ENCODE results near the gene CACNG8. TPM values are rescaled to one million over a fixed set of nuclear protein-coding genes. Genes with fewer than 3 reads are reported as not detected.
"Not testable (repeated sequence)": the region's sequence is repeated elsewhere in the genome, so short reads cannot be mapped to it uniquely, and the experiment has no call there.

Gene CACNG8
- total RNA-seq, 1 donor from 2014 or later = 4.1 TPM

DNA sequence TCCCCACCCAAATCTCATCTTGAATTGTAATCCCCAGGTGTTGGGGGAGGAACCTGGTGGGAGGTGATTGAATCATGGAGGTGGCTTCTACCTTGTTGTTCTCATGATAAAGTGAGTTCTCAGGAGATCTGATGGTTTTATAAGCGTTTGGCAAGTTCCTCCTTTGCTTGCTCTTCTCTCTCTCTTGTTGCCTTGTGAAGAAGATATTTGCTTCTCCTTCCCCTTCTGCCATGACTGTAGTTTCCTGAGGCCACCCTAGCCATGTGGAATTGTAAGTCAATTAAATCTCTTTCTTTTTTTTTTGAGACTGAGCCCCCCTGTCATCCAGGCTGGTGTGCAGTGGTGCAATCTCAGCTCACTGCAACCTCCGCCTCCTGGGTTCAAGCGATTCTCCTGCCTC lies 66.6 kb downstream of the CACNG8 start:
- DNase-seq (ENCODE audit: low spot score in 2 of 2) (no peak), FAIRE-seq (no peak)

DNA sequence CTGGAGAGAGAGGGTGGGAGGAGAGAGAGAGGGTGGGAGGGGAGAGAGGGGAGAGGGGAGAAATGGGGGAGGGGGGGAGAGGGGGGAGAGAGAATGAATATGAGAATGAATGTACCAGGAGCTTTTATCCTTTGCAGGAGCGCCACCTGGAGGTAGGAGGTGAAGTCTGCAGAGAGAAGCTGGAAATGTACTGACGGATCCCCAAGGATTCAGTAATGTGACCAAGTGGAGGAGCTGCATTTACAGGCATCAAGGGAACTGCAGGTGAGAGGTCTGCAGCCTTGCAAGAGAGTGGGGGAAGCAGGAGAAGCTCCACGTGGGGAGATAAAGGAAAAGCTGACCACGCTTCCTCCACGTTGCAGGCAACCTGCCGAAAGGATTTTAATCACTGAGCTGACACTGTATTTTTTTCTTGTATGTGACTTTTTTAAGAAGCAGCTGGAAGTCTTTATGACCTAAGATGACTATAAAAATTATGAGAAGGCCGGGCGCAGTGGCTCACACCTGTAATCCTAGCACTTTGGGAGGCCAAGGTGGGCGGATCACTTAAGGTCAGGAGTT lies 67.3 kb downstream of the CACNG8 start:
- FAIRE-seq (no peak), DNase-seq (ENCODE audit: low spot score in 2 of 2) (peak in 1 of 2 donors; percentile 47)

DNA sequence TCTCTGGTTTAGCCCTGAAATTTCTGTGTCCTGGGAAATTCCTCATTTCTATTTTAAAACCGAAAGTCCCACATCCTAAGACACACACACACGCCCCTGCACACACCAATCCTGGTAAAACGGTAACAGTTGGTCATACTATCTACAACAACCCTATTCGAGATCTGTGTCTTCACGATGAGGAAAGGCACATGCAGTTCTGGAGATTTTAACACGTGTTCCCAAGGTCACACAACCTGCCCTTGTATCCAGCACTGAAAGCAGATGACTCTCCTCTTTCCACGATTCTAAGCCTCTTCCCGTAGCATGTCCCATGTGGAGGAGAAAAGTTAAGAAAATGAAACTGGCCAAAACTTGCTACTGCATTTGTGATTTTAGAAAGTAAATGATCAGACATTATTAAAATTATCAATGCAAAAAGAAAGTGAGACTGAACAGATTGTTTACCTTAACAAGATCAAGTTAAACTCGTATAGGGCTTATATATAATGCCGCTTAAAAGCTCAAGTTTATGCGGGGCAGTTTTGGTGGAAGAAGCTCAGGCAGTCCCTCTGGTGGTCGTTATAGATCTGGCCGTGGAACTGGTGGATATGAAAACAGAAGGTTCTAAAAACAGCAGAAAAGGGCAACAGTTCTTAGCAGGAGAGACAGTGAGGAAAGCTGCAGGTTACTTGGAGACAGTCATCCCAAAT lies 68.3 kb downstream of the CACNG8 start:
- no peak for FAIRE-seq
- no peak for DNase-seq (ENCODE audit: low spot score in 2 of 2)

DNA sequence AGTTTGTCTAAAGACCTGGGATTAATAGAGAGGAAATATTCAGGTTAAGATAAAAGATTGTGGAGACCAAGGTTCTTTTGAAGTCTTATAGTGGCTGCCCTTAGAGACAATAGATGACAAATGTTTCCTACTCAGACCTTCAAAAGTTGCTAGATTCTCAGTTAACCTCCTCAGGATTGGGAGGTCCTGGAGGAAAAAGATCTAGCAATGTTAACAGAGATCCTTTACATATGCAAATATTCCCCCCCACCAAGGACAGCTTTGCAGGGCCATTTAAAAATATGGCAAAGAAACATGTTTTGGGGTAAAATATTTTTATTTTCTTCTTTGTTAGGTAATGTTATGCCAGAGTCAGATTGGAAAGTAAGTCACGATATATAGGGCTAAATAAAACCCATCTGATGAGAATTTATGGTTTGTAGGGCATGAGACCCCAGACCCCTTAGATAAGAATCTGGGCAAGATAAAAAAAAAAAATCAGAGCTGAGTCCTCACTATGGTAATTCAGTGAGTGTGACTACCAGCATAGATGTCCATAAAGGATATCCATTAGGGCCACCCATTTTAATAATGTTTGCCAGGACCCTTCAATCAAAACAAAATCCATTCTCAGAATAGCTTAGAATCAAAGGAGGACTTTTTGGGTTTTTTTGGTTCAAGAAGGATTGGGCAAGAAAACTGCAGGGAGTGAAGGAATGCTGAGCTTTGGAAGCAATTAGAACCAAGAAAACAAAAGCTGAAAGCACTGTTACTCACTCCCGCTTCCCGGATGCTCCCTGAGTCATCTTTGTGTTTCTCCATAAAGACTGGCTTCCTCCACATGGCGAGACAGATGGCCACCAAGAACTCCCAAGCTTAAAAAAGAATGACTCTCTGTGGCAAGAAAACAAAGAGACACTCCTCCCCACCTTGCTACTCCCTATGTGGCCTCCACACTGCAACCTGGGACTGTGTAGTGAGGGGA lies 72.8 kb downstream of the CACNG8 start:
- FAIRE-seq (no peak), DNase-seq (ENCODE audit: low spot score in 2 of 2) (peak in 1 of 2 donors; percentile 35)

DNA sequence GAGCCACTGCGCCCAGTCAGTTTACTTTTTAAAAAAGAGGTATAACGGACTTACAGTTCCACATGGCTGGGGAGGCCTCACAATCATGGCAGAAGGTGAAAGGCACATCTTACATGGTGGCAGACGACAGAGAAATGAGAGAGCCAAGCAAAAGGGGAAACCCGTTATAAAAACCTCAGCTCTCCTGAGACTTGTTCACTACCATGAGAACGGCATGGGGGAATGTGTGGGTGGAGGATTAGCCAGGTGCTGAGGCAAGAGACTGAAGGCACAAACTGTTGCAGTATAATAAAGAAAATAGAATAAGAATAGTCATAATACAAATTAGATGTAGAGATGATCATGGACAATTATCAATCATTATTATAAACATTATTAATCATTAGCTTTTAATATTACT lies 73.8 kb downstream of the CACNG8 start:
- not testable (repeated sequence) for FAIRE-seq; DNase-seq (ENCODE audit: low spot score in 2 of 2)

Small RNAs within 50 kb of the gene (small RNA-seq; reads per million reads assigned to genes)
- gene AC012314.20 = not detected

Other genes starting within 250 kb of the CACNG8 start
- gene NLRP12, start 138.6 kb upstream of the CACNG8 start, total RNA-seq = under 0.01 TPM
- 2.4 TPM for gene MYADM, start 95.1 kb upstream of the CACNG8 start, total RNA-seq
- gene PRKCG, start 80.7 kb upstream of the CACNG8 start, total RNA-seq = 1.2 TPM
- gene CACNG7, start 53.7 kb upstream of the CACNG8 start, total RNA-seq = 4.9 TPM
- gene CACNG6, start 28.7 kb downstream of the CACNG8 start, total RNA-seq = under 0.01 TPM
- gene VSTM1, start 101.0 kb downstream of the CACNG8 start, total RNA-seq = not detected
- not detected for gene TARM1, start 118.4 kb downstream of the CACNG8 start, total RNA-seq
- gene OSCAR, start 137.9 kb downstream of the CACNG8 start, total RNA-seq = not detected
- gene NDUFA3, start 139.9 kb downstream of the CACNG8 start, total RNA-seq = 9.4 TPM
- 6.5 TPM for gene TFPT, start 152.7 kb downstream of the CACNG8 start, total RNA-seq
- 25.3 TPM for gene PRPF31, start 152.8 kb downstream of the CACNG8 start, total RNA-seq
- 3.7 TPM for gene CNOT3, start 174.8 kb downstream of the CACNG8 start, total RNA-seq
- 7.3 TPM for gene LENG1, start 196.8 kb downstream of the CACNG8 start, total RNA-seq
- not detected for gene TMC4, start 210.2 kb downstream of the CACNG8 start, total RNA-seq
- gene MBOAT7, start 226.6 kb downstream of the CACNG8 start, total RNA-seq = 18.3 TPM
- gene TSEN34, start 228.4 kb downstream of the CACNG8 start, total RNA-seq = 33.4 TPM
- 2,066 TPM for gene RPS9, start 237.9 kb downstream of the CACNG8 start, total RNA-seq